B cell (primary cell): ENCODE data around the gene PLEKHJ1. TPM values are rescaled to one million over a fixed set of nuclear protein-coding genes. Genes with fewer than 3 reads are reported as not detected.

ENCODE experiments used
- ATAC-seq: fragments of 200-7000 bp; cut with Tn5 transposase; one replicate; pipeline ENCODE4 v1.10.0; 2021; ENCODE audit warnings: low read depth, mild to moderate bottlenecking, moderate number of reproducible peaks, moderate library complexity
- CTCF ChIA-PET: fragments of 350-600 bp; sonication (Branson Sonifier 250); formaldehyde crosslinking; loops from one replicate; lab custom pipeline; 2021; ENCODE audit warnings: antibody characterized with exemption, inconsistent platforms; lab: Charles Lee
- POLR2A ChIA-PET: fragments of 350-600 bp; sonication (Branson Sonifier 250); formaldehyde crosslinking; loops from one replicate; lab custom pipeline; 2021; ENCODE audit warnings: antibody characterized with exemption; lab: Charles Lee
- DNase-seq: peaks from one replicate; pipeline ENCODE4 v3.0.0; 2013
- H2AFZ ChIP-seq: 2 replicates; pipeline ENCODE4 v1.6.1; 2012; ENCODE audit warnings: mild to moderate bottlenecking, low read depth, low read length; ENCODE audit not compliant: insufficient read depth, poor library complexity, severe bottlenecking
- H3K27ac ChIP-seq, 2 donors: 1 replicate in 1 of 2; 2 replicates in 1 of 2; pipeline ENCODE4 v1.5.1; 2012 to 2013; ENCODE audit warnings: low read length in 2 of 2, mild to moderate bottlenecking in 2 of 2, moderate library complexity in 1 of 2
- H3K27me3 ChIP-seq, 4 experiments: fragments of 200-600 bp in 1 of 4; sonication (generic) in 1 of 4; replicated peaks in 1 of 4; 1 replicate in 2 of 4; 2 replicates in 2 of 4; pipeline versions ENCODE4 v1.6.1 to v1.7.0; 2013 to 2016; ENCODE audit warnings: low read length in 3 of 4, mild to moderate bottlenecking in 2 of 4, mixed read lengths in 1 of 4, moderate library complexity in 1 of 4; ENCODE audit not compliant: insufficient read depth in 4 of 4, control insufficient read depth in 3 of 4; ENCODE audit errors: control extremely low read depth in 1 of 4
- H3K36me3 ChIP-seq, 2 experiments: replicated peaks in 1 of 2; 1 replicate in 1 of 2; 2 replicates in 1 of 2; pipeline versions ENCODE4 v1.6.1 to v1.7.1; 2013; ENCODE audit warnings: low read length in 1 of 2; ENCODE audit not compliant: insufficient read depth in 2 of 2, control insufficient read depth in 1 of 2; ENCODE audit errors: control extremely low read depth in 1 of 2, extremely low read depth in 1 of 2
- H3K4me1 ChIP-seq, 2 donors: fragments of 200-600 bp in 1 of 2; sonication (generic) in 1 of 2; 1 replicate in 1 of 2; 2 replicates in 1 of 2; pipeline versions ENCODE4 v1.5.1 to v1.6.1; 2013 to 2017; ENCODE audit warnings: low read length in 2 of 2; ENCODE audit not compliant: control insufficient read depth in 2 of 2, insufficient read depth in 2 of 2
- H3K4me2 ChIP-seq: replicated peaks from 2 replicates; pipeline ENCODE3; 2012; ENCODE audit warnings: mild to moderate bottlenecking, low read depth, low read length; ENCODE audit not compliant: poor library complexity, severe bottlenecking
- H3K4me3 ChIP-seq, 5 experiments: fragments of 200-600 bp in 1 of 5; sonication (generic) in 1 of 5; 1 replicate in 3 of 5; 2 replicates in 2 of 5; pipeline versions ENCODE4 v1.5.1 to v1.7.0; 2011 to 2016; ENCODE audit warnings: low read length in 4 of 5, mild to moderate bottlenecking in 4 of 5, low read depth in 2 of 5, control low read depth in 1 of 5, moderate library complexity in 1 of 5; ENCODE audit not compliant: insufficient read depth in 1 of 5; ENCODE audit errors: control extremely low read depth in 1 of 5, extremely low read depth in 1 of 5
- H3K79me2 ChIP-seq: fragments of 200-600 bp; sonication (generic); one replicate; pipeline ENCODE4 v1.6.0; 2016; ENCODE audit warnings: low read length; ENCODE audit not compliant: control insufficient read depth, insufficient read depth
- H3K9ac ChIP-seq: fragments of 200-600 bp; sonication (generic); 2 replicates; pipeline ENCODE4 v1.6.1; 2017; ENCODE audit warnings: mild to moderate bottlenecking, low read length, moderate library complexity
- H3K9me3 ChIP-seq, 3 donors: one replicate each; pipeline versions ENCODE4 v1.6.1 to v1.7.1; 2013; ENCODE audit warnings: low read length in 2 of 3; ENCODE audit not compliant: control insufficient read depth in 2 of 3, insufficient read depth in 1 of 3; ENCODE audit errors: control extremely low read depth in 1 of 3
- H4K20me1 ChIP-seq: 2 replicates; pipeline ENCODE4 v1.6.0; 2012; ENCODE audit warnings: mild to moderate bottlenecking, low read length; ENCODE audit not compliant: insufficient read depth, control insufficient read depth, poor library complexity, severe bottlenecking
- H3K27ac Mint-ChIP-seq: one replicate; pipeline ENCODE4 v1.8.0; 2021; ENCODE audit warnings: mixed read lengths
- H3K27me3 Mint-ChIP-seq: one replicate; pipeline ENCODE4 v1.8.0; 2021; ENCODE audit warnings: mixed read lengths
- H3K4me1 Mint-ChIP-seq: one replicate; pipeline ENCODE4 v1.8.0; 2021; ENCODE audit warnings: mixed read lengths
- H3K4me3 Mint-ChIP-seq: one replicate; pipeline ENCODE4 v1.8.0; 2021; ENCODE audit warnings: mixed read lengths
- H3K9me3 Mint-ChIP-seq: one replicate; pipeline ENCODE4 v1.8.0; 2022; ENCODE audit warnings: mixed read lengths; ENCODE audit not compliant: insufficient read depth
- CTCF ChIP-seq: fragments of 200-600 bp; IDR thresholded peaks from one replicate; pipeline ENCODE4 v1.8.0; 2022; ENCODE audit warnings: antibody characterized with exemption, mild to moderate bottlenecking
- EZH2 ChIP-seq: IDR thresholded peaks from 2 replicates; pipeline ENCODE4 v1.6.1; 2012; ENCODE audit warnings: borderline replicate concordance, low read depth, mild to moderate bottlenecking, moderate library complexity, low read length; ENCODE audit not compliant: insufficient read depth, poor library complexity, severe bottlenecking
- WGBS: methylation state at CpG from one replicate; pipeline ENCODE4 v1.1.5; 2013; ENCODE audit warnings: missing lambda C conversion rate; ENCODE audit not compliant: insufficient coverage; 5-methylcytosine and 5-hydroxymethylcytosine counted together
- intact Hi-C: fragments of 100-400 bp; cut with micrococcal nuclease; formaldehyde crosslinking; loops from one replicate; pipeline ENCODE4 v1.10.0; 2022
- polyA plus RNA-seq: library from polyadenylated mRNA; depleted of rRNA; stranded (reverse); fragments of >200 nt; gene quantifications from 2 replicates; pipeline ENCODE4 v1.2.3, GENCODE V29; 2012
- total RNA-seq, 2 donors: library from RNA; stranded (reverse); fragments of 120-200 nt in 1 of 2; gene quantifications; 1 replicate in 1 of 2; 2 replicates in 1 of 2; pipeline versions ENCODE4 v1.2.3 to v1.2.4, GENCODE V29; 2013 to 2022

Gene PLEKHJ1
- total and polyA plus RNA-seq, 2 donors (not counting 1 experiment from before 2014, with no cell fraction given): 86.7 to 117 TPM

GRCh38 chr19:2239173-2239572, 3.0 kb upstream of the PLEKHJ1 start:
- POLR2A ChIA-PET: interaction anchor here (0.6 to 3.0 kb wide), 12 partner anchors 13 to 154 kb away, joined by 3 to 17 read pairs (median 4); no protein-coding TSS in a partner anchor
- no peak for ATAC-seq
- Histone ChIP-seq H3K27ac (peak overlapping the region in 1 of 2 donors; percentile 45), H3K4me1 (peaks cover 45 to 66% of the 10 kb centered on the region in 2 donors), H3K27me3 (no peaks in the 10 kb centered on the region), H3K4me3 (no peak overlapping the region), H3K79me2 (peaks cover 94% of the 10 kb centered on the region), H4K20me1 (peaks cover 90% of the 10 kb centered on the region), H3K9ac (no peak overlapping the region), H3K9me3 (peaks cover 0 to 6% (median 0%) of the 10 kb centered on the region in 3 donors), H3K4me2 (peak overlapping the region; percentile 86), H3K36me3 (peaks cover 0 to 40% of the 10 kb centered on the region in 2 experiments), H2AFZ (no peak overlapping the region)
- H3K27me3 Mint-ChIP-seq: no peaks in the 10 kb centered on the region
- H3K4me1 Mint-ChIP-seq: peaks cover 64% of the 10 kb centered on the region
- H3K27ac Mint-ChIP-seq: peak overlapping the region; percentile 84
- no peaks in the 10 kb centered on the region for H3K9me3 Mint-ChIP-seq
- 30% methylated on average over 7 of the region's 10 CpGs for WGBS
- DNase-seq: no peak
- TF ChIP-seq EZH2: no peak
- no peak for TF ChIP-seq CTCF
- intact Hi-C loops: no loop called here
- CTCF ChIA-PET: interaction anchor here (0.7 to 5.2 kb wide), 17 partner anchors 11 to 153 kb away, joined by 3 to 31 read pairs (median 5); no protein-coding TSS in a partner anchor
- peak overlapping the region; percentile 81 for H3K4me3 Mint-ChIP-seq

GRCh38 chr19:2237869-2238153, 1.7 kb upstream of the PLEKHJ1 start:
- TF ChIP-seq EZH2: no peak
- no peak for TF ChIP-seq CTCF
- CTCF ChIA-PET: interaction anchor here (0.5 to 5.2 kb wide), 12 partner anchors 10 to 82 kb away, joined by 4 to 31 read pairs (median 6); no protein-coding TSS in a partner anchor
- no peaks in the 10 kb centered on the region for H3K27me3 Mint-ChIP-seq
- Histone ChIP-seq H2AFZ (no peak overlapping the region), H3K36me3 (peaks cover 0 to 38% of the 10 kb centered on the region in 2 experiments), H3K9ac (peak overlapping the region; percentile 89), H3K4me1 (peaks cover 46 to 72% of the 10 kb centered on the region in 2 donors), H3K4me2 (peak overlapping the region; percentile 86), H3K4me3 (peak overlapping the region in 4 of 5 experiments; percentile 57 to 94 (median 77)), H3K27ac (no peak overlapping the region), H4K20me1 (peaks cover 90% of the 10 kb centered on the region), H3K9me3 (peaks cover 0 to 6% (median 0%) of the 10 kb centered on the region in 3 donors), H3K27me3 (no peaks in the 10 kb centered on the region), H3K79me2 (peaks cover 94% of the 10 kb centered on the region)
- DNase-seq (no peak), ATAC-seq (no peak)
- no peaks in the 10 kb centered on the region for H3K9me3 Mint-ChIP-seq
- H3K27ac Mint-ChIP-seq: peak overlapping the region; percentile 98
- H3K4me1 Mint-ChIP-seq: peaks cover 73% of the 10 kb centered on the region
- 86% methylated on average over 1 of the region's 6 CpGs for WGBS
- POLR2A ChIA-PET: interaction anchor here (0.7 kb wide), 1 partner anchor 34 kb away, joined by 3 read pairs; no protein-coding TSS in a partner anchor
- peak overlapping the region; percentile 93 for H3K4me3 Mint-ChIP-seq
- intact Hi-C loops: loop anchor here (2.0 kb wide), 5 partner anchors 15 to 237 kb away; partner anchors contain the start of gene LMNB2
